MM.1S (cell line): ENCODE measurements around the gene CCDC74B.
A peak's percentile ranks its signal among the peaks of the same experiment; 100 is the strongest.
"Not testable (repeated sequence)": the region's sequence is repeated elsewhere in the genome, so short reads cannot be mapped to it uniquely, and the experiment has no call there.

Experiments
- DNase-seq: peaks from one replicate; pipeline ENCODE4 v3.0.0-alpha.2; 2015
- H2AFZ ChIP-seq: fragments of 300-600 bp; sonication (generic); 2 replicates; pipeline ENCODE4 v1.6.0; 2016; ENCODE audit warnings: antibody characterized with exemption, low read length
- H3F3A ChIP-seq: fragments of 300-600 bp; sonication (generic); 2 replicates; pipeline ENCODE4 v1.6.1; 2016; ENCODE audit warnings: mild to moderate bottlenecking, antibody characterized with exemption, low read length, moderate library complexity, mixed read lengths; ENCODE audit not compliant: insufficient read depth
- H3K27ac ChIP-seq: fragments of 300-600 bp; sonication (generic); 2 replicates; pipeline ENCODE4 v1.5.1; 2016; ENCODE audit warnings: mild to moderate bottlenecking, low read length
- H3K27me3 ChIP-seq: fragments of 300-600 bp; sonication (generic); replicated peaks from 2 replicates; pipeline ENCODE4 v1.6.0; 2016; ENCODE audit warnings: low read length; ENCODE audit not compliant: insufficient read depth
- H3K36me3 ChIP-seq: fragments of 300-600 bp; sonication (generic); replicated peaks from 2 replicates; pipeline ENCODE4 v1.6.1; 2016; ENCODE audit warnings: mild to moderate bottlenecking, low read length, mixed read lengths; ENCODE audit not compliant: insufficient read depth
- H3K4me1 ChIP-seq: fragments of 300-600 bp; sonication (generic); 2 replicates; pipeline ENCODE4 v1.6.1; 2016; ENCODE audit warnings: low read length, mixed read lengths
- H3K4me2 ChIP-seq: fragments of 300-600 bp; sonication (generic); 2 replicates; pipeline ENCODE4 v1.6.0; 2016; ENCODE audit warnings: low read depth, low read length
- H3K4me3 ChIP-seq: fragments of 300-600 bp; sonication (generic); 2 replicates; pipeline ENCODE4 v1.5.1; 2016; ENCODE audit warnings: low read length, mixed read lengths
- H3K79me2 ChIP-seq: fragments of 300-600 bp; sonication (generic); 2 replicates; pipeline ENCODE4 v1.6.1; 2016; ENCODE audit warnings: mixed run types, low read length, mixed read lengths
- H3K9ac ChIP-seq: fragments of 300-600 bp; sonication (generic); 2 replicates; pipeline ENCODE4 v1.6.1; 2016; ENCODE audit warnings: low read length, mixed read lengths
- H3K9me2 ChIP-seq: fragments of 300-600 bp; sonication (generic); replicated peaks from 2 replicates; pipeline ENCODE4 v1.6.1; 2016; ENCODE audit warnings: mild to moderate bottlenecking, low read length, mixed read lengths; ENCODE audit not compliant: insufficient read depth
- H3K9me3 ChIP-seq: fragments of 300-600 bp; sonication (generic); replicated peaks from 2 replicates; pipeline ENCODE4 v1.6.1; 2016; ENCODE audit warnings: mild to moderate bottlenecking, low read length, mixed read lengths; ENCODE audit not compliant: insufficient read depth
- H4K20me1 ChIP-seq: fragments of 300-600 bp; sonication (generic); 2 replicates; pipeline ENCODE4 v1.6.1; 2016; ENCODE audit warnings: mild to moderate bottlenecking, low read length, moderate library complexity, mixed read lengths; ENCODE audit not compliant: insufficient read depth
- EZH2 ChIP-seq: fragments of 300-600 bp; sonication (generic); optimal IDR thresholded peaks from 2 replicates; pipeline ENCODE3; 2017; ENCODE audit warnings: low read depth, mild to moderate bottlenecking, antibody characterized with exemption, low read length, mixed read lengths
- EZH2phosphoT487 ChIP-seq: fragments of 300-600 bp; sonication (generic); IDR thresholded peaks from 2 replicates; pipeline ENCODE4 v1.6.1; 2018; ENCODE audit warnings: antibody characterized with exemption, low read length
- TF ChIP-seq, protein P1 (sequence below): fragments of 300-600 bp; sonication (generic); IDR thresholded peaks from 2 replicates; pipeline ENCODE4 v1.5.1; 2016; ENCODE audit warnings: antibody characterized with exemption, low read length, mixed read lengths

Gene CCDC74B

DNA sequence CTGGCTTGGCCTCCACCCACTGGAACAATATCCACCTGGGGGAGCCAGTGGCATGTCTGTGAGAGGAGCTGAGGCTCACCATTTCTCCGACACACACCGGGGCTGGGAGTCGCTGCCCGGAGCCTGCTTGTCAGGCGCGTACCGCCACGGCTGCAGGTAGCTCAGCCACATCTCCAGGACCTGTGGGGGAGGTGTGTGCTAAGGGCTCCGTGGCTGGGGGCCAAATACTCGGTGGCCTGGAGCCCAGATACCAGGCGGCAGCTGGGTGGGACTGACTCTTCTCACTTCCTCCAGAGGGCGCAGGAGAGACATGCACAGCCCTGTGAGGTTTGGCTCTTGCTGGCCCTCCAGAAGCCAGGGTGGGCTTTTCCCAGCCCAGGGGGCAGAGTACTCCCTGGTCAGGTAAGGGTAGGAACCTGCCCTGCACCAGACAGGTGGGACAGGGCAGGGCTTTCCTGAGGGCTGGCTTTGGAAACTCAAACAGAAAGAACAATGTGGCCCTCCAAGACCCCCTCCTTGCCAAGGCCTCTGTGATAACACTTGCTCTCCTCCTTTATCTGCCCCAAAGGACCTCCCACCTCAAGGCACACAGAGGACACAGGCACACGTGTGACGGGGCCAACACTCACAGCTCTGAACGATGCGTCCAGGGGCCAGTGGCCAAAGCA, 11.2 kb upstream of the CCDC74B start:
- not testable (repeated sequence) for DNase-seq

DNA sequence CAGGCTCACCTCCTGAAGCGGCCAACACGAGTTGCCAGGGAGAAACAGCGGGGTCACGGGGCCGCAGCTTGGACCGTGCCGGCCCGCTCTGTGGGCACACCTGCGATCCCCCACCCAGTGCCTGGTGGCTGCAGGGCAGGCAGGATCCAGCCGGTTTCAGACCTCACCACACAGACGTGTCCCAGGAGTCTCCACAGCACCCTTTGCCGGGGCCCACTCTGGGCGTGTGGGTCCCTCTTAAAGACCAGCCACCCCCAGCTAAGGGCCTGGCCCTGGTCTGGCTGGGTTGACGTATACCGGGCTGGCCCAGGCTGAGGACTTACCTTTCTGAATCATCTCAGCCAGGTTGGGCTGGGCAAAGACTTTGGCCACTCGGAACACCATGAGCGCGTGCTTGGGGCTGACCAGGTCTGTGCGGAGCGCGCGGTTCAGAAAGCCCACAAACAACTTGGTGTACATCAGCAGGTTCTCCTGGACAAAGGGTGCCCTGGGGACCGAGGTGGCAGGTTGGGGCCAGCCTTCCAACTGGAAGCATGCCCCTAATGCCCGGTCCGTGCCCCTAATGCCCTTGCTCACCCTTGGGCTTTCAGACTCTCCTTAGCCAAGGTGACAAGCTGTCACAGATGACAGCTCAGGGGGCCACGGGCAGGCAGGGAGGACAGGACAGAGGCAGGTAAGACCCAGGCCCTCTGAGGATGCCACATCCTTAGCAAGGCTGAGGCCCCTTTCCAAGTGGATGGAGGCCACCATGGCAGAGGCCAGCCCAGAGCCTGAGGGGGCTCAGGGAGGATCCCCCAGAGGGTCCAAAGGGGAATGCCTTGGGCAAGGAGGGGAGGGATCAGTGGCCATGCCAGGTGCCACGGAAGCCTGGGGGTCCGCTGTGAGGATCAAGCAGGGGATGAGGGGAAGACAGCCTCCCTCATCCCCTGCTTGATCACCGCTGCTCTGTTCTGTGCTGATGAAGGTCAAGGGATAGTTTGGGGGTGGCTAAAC, 10.2 kb upstream of the CCDC74B start:
- Histone ChIP-seq H3K4me1 (no peaks in the 10 kb centered on the region), H3K4me3 (no peak overlapping the region), H3F3A (no peaks in the 10 kb centered on the region), H3K27me3 (no peaks in the 10 kb centered on the region), H2AFZ (no peak overlapping the region), H3K36me3 (no peaks in the 10 kb centered on the region), H3K9me2 (no peaks in the 10 kb centered on the region), H3K4me2 (no peak overlapping the region), H3K9me3 (no peaks in the 10 kb centered on the region), H3K27ac (no peak overlapping the region), H3K79me2 (no peaks in the 10 kb centered on the region), H3K9ac (no peak overlapping the region), H4K20me1 (no peaks in the 10 kb centered on the region)
- TF ChIP-seq EZH2 (no peak), EZH2phosphoT487 (no peak)
- TF ChIP-seq, protein P1, sequence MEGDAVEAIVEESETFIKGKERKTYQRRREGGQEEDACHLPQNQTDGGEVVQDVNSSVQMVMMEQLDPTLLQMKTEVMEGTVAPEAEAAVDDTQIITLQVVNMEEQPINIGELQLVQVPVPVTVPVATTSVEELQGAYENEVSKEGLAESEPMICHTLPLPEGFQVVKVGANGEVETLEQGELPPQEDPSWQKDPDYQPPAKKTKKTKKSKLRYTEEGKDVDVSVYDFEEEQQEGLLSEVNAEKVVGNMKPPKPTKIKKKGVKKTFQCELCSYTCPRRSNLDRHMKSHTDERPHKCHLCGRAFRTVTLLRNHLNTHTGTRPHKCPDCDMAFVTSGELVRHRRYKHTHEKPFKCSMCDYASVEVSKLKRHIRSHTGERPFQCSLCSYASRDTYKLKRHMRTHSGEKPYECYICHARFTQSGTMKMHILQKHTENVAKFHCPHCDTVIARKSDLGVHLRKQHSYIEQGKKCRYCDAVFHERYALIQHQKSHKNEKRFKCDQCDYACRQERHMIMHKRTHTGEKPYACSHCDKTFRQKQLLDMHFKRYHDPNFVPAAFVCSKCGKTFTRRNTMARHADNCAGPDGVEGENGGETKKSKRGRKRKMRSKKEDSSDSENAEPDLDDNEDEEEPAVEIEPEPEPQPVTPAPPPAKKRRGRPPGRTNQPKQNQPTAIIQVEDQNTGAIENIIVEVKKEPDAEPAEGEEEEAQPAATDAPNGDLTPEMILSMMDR: no peak
- no peak for DNase-seq

More for the DNA sequence above, 11.2 kb upstream of the CCDC74B start:
- H3K4me2 ChIP-seq, H3K9me3 ChIP-seq, H4K20me1 ChIP-seq, H3K4me3 ChIP-seq, H3F3A ChIP-seq, H2AFZ ChIP-seq, H3K27me3 ChIP-seq, H3K4me1 ChIP-seq, H3K9me2 ChIP-seq, H3K9ac ChIP-seq, H3K79me2 ChIP-seq, H3K36me3 ChIP-seq, H3K27ac ChIP-seq: not testable (repeated sequence)
- TF ChIP-seq, protein P1: peak; percentile 30

DNA sequence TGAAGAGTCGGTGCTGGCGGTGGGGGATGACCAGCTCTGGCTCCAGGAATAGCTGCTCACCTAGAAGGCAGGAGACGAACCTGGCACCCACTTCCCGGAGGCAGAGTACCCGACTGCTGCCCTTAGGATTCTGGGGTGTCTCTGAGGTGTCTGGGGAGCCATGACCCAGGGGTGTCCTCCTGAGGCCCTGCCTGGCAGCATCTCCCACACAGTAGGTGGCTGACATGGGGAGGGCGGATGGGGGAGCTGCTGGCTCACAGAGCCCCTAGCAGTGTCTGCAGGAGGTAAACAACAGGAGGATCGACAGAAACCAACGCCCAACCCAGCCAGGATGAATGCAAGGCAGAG, 9.5 kb upstream of the CCDC74B start:
- not testable (repeated sequence) for H3K27me3 ChIP-seq, H3K4me3 ChIP-seq, H3K79me2 ChIP-seq, H3K9me2 ChIP-seq, H4K20me1 ChIP-seq, H3K36me3 ChIP-seq, H3K27ac ChIP-seq, H3K4me2 ChIP-seq, H3F3A ChIP-seq, DNase-seq, H2AFZ ChIP-seq, H3K9me3 ChIP-seq, H3K4me1 ChIP-seq, H3K9ac ChIP-seq

DNA sequence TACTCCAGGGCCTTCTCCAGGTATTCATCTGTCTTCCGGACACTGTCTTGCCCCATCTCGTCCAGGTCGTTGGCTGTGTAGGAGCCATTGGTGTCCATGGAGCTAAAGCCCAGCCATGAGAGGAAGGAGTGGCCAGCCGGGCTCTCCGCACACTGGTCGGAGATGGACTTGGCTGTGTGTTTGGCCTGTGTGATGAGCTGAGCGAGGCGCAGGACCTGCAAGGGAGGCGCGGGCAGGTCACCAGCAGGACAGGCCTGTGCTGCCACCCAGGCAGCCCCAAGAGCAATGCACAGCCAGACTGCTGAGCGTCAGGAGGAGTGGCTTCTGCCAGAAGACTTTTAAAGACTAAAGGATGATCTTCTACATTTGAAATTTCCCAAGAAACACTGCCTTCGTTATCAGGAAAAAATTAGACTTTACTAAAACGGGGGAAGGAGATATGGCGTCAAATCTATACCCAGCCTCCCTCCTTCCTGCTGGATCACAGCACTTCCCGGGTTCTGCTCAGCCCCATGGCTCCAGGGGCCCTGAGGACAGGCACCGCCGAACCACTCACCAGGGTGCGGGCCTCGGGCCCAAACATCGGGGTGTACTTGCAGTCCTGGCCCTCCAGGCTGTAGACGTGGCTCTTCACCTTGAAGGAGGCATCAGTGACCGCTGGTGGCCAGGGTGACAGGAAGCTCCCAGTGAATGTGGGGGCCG, 9.0 kb upstream of the CCDC74B start:
- not testable (repeated sequence) for H3K9me3 ChIP-seq, H3K36me3 ChIP-seq

More for the DNA sequence above, 9.0 kb upstream of the CCDC74B start:
- H3F3A ChIP-seq, H3K4me2 ChIP-seq, H3K79me2 ChIP-seq, H3K4me3 ChIP-seq, H4K20me1 ChIP-seq, H3K9ac ChIP-seq, H2AFZ ChIP-seq, H3K27me3 ChIP-seq, H3K27ac ChIP-seq, H3K4me1 ChIP-seq, DNase-seq, H3K9me2 ChIP-seq: not testable (repeated sequence)
